GM21786 (cell line): ENCODE results near the gene CEP350.
A peak's percentile ranks its signal among the peaks of the same experiment; 100 is the strongest.

Source experiments
- ATAC-seq: cut with Tn5 transposase; IDR thresholded peaks from one replicate; pipeline ENCODE4 v1.9.1; 2021; ENCODE audit not compliant: unreplicated experiment

Gene CEP350

DNA sequence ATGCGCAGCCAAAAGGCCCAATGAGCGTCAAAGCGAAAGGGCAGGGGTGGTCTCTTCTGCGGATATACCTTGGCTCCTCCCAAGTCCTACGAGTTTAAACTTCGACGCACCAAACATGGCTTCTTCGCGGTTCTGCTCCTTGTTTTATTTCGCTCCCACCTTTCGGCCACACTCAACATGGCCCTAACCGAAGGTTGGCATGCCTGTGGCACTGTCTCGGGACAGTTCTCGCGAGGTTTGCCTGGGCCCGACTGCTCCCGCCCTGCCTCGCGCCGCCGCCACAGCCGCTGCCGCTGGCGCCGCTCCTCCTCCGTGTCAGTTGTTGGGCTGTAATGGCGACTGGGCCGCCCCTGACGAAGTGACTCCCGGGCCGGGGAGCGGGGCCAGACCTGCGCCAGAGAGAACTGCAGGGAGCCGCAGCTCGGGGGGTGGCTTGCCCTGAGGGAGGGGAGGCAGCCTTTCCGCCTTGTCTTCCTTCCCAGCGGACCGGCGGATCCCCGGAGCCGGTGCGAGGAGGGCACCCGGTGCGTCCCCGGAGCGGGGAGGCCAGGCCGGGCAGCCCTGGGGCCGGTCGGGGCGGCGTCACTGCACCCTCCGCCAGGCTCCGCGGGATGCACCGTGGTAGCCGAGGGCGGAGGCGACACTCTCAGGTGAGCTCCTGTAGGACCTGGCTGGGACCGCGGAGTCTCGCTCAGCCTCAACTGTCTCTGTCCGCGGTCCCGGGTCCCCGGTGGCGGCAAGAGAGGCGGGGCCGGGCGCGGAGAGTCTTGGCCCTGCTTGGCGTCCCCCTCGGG, at the start of gene CEP350:
CEP350 (plus strand) TSS at position 318 of the 794 bp plus-strand sequence. CDS start 31,372 bp downstream, outside the sequence.
- ATAC-seq, result peak; percentile 87

DNA sequence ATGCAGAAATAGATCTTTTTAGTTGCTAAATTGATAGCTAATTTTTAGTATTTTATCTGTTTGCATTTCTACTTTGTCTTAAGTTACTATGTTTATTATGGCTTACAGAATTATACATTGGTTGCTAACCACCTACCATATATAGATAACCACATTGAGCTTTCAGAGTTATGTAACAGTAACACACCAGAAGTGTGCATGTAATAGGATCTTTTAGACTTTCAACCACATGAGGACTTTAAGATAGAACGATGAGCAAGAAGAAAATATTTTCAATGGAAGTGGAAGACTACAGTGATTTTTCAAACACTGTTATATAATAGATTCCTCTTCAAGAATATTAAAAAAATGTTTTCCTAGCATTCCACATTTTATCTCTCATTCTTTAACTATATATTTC, 43.7 kb upstream of the CEP350 start:
- ATAC-seq, result no peak

- ATAC-seq, result no peak
Measured at GRCh38 chr1:179911812-179912211, 42.8 kb upstream of the CEP350 start.

DNA sequence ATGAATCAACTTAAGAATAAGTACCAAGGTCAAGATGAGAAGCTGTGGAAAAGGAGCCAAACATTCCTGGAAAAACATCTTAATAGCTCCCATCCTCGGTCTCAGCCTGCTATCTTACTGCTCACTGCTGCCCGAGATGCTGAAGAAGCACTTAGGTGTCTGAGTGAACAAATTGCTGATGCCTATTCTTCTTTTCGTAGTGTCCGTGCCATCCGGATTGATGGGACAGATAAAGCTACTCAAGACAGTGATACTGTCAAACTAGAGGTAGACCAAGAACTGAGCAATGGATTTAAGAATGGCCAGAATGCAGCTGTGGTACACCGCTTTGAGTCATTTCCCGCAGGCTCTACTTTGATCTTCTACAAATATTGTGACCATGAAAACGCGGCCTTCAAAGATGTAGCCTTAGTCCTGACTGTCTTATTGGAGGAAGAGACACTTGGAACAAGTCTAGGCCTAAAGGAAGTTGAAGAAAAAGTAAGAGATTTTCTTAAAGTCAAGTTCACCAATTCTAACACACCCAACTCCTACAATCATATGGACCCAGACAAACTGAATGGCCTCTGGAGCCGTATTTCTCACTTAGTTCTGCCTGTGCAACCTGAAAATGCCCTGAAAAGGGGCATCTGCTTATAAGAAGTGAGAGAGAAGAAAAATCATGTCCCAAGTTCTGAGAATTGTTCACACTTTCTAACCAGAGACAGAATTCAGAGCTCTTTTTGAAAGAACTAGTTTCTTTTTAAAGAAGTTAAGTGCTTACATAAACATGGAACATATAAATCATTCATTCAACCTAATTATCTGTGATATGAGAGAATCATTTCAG, 36.8 kb upstream of the CEP350 start:
- no peak for ATAC-seq

DNA sequence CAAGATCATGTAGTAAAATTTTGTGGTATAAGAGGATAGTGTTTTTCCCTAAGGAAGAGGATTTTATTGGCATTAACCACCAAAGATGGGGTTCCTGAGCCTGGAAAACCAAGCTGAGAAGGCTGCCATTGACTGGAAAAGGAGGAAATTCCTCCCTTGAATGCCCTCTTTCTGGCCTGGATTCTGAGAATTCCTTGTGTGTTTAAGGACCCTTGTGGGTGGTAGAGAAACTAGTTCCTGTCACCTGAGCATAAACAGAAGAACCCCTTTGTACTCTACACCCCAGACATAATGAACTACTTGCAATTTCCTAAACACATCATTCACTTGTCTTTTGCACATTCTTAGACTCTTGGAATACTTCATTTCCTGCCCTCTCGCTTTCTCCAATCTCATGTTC, 33.1 kb upstream of the CEP350 start:
- no peak for ATAC-seq

DNA sequence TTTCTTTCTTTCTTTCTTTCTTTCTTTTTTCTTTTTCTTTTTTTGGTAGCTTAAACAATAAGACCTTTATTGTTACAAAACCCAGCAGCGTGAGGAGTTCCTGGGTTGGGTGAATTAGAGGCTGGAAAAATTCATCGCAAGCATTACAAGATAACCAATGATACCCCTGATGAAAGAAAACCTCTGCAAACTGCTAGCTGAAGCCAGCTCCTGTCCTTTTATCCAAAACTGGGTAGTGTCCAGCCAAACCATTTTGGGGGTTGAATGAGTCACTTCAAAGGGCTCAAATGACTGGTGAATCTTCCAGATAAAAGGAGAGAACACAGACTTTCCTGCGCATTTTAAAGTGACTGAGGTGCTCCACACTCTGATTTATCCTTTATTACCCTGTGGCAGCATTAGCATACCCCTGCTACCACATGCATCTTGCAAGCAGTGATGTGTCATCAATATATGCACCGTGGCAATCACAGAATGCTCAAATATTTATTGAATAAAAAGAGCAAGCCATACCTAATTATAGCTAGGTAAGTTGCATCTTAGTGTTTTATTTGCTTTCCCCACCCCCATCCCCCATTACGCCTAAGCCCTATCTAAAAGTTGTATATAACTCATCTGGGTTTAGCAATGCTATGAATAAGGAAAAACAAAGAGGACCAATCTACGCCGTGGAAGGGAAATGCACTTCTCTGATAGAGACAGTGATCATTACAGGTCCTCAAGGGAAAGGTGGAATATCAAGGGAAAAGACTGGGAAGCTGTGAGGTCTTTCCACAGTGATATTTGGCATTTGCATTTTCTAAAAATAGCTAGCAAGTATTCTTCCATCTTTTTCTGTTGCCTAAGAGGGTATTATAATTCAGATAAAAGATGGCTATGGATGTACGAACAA, 32.4 kb upstream of the CEP350 start:
- no peak for ATAC-seq

DNA sequence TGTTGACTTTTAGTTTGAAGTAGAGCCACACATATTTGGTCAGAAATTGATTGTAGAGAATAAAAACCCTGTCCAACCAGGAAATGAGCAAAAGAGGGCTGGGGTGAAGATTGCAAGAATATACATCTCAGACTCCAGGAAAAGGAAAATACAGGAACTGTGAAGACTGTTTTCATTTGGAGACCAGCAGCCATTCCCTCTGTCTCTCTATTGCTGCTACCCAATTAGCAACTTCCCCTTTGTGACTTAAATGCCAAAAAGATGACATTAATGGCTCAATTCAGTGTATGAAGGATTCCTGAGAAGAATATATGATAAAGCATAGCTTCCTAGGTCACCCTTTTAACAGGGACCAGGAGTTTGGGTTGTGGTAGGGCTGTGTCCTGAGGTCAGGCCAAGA, 31.6 kb upstream of the CEP350 start:
- no peak for ATAC-seq

GRCh38 chr1:179924268-179924667, 30.3 kb upstream of the CEP350 start:
- no peak for ATAC-seq

- no peak for ATAC-seq
Measured at GRCh38 chr1:179925302-179925701, 29.3 kb upstream of the CEP350 start.

- no peak for ATAC-seq
Measured at GRCh38 chr1:179925922-179926849, 28.4 kb upstream of the CEP350 start.

DNA sequence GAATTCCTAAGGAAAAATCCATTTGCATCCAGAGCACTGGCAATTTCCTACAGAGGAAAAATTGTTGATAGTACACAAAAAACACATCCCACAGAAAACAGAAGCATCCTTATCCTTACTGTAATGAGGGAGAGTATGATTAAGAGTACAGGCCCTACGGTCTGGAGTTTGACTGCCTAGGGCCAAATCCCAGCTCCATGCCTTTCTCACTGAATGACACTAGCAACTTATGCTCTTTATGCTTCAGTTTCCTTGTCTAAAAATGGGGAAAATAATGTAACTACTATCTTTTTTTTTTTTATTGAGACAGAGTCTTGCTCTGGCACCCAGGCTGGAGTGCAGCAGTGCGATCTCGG, 27.8 kb upstream of the CEP350 start:
- no peak for ATAC-seq

DNA sequence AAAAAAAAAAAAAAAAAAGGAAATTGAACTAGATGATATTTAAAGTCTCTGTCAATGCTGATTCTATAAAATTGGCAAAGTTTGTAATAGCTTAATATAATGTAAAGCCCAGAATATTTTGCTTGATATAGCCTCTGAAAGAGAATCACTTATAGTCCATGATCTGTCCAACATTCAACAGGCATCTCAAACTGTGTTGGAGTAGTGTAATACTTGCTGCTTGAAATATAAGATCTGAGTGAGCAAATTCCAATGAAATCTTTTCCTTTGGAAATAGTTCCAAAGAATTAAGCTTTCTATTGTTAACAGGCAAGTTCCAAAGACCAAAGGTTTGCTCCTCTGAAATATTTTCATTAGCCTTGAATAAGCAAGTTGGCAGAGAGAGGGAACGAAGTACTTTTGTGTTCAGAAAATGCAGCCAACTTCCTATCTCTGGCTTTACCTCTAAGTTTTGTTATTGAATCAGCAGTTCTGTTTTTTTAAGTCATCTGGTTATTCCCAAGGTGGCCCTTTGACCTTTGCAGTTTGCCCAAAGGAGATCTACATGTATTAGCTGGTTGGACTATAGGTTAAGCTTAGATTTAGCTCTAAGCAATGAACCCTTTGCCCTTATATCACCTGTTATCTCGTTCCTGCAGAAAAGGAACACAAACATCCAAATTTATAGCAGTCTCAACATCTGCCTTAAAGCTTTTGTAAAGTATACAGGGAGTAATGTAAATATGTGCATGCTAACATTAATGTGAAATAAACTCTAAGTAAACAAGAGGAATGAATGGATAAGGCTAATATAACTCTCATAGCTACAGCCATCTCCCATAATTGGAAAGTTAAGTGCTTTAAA, 24.4 kb upstream of the CEP350 start:
- ATAC-seq, result no peak

DNA sequence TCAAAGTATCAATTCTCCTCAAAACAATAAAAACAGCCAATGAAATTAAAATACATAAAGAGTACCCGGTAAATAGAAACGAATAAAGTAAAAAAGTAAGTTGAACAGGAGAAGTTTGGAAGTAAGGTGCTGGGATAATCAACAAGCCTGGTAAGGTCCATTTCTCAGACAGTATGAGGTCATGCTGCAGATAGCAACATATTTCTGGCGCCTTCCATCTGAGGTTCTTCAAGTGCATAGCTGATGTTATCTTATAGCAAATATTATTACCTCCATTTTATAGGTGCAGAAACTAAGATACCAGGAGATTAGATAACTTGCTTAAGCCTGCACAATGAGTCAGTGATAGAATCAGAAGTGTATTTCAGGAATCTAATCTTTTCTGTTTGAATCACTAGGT, 23.7 kb upstream of the CEP350 start:
- no peak for ATAC-seq

DNA sequence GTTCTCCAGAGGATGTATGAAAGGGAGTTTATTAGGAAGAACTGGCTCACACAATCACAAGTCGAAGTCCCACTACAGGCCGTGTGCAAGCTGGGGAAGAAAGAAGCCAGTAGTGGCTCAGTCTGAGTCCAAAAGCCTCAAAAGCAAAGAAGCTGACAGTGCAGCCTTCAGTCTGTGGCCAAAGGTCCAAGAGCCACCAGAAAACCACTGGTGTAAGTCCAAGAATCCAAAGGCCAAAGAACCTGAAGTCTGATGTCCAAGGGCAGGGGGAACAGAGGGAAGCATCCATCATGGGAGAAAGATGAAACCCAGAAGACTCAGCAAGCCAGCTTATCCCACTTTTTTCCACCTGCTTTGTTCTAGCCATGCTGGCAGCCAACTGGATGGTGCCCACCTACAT, 21.4 kb upstream of the CEP350 start:
- ATAC-seq, result no peak

- no peak for ATAC-seq
Measured at GRCh38 chr1:179935909-179936496, 18.6 kb upstream of the CEP350 start.

DNA sequence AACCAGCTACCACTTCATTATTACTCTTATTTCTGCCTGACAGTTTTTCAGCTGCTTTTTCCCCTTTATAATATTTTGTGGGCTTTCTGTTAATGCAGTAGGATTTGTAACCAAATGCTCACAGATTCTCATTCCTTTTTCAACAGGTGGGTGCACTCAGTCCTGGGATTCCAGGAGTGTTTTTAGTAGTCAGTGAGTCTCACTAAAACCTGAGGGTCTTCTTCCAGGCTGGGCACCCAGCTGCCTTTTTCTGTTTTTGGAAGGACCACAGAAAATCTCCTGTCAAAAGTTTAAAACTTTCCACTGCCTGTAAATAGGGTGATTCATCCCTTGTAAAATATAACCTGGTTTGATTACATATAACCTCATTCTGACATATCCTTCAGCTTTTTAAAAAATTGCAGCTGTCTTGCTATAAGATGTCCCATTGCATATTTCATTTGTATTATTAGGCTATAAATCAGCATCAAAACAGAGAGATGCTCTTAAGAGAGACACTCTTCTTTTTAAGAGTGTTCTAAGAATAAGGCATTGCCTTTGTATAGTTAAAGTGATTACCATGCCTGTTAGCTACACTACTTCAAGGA, 16.8 kb upstream of the CEP350 start:
- no peak for ATAC-seq

GRCh38 chr1:179938752-179939151, 15.9 kb upstream of the CEP350 start:
- no peak for ATAC-seq

DNA sequence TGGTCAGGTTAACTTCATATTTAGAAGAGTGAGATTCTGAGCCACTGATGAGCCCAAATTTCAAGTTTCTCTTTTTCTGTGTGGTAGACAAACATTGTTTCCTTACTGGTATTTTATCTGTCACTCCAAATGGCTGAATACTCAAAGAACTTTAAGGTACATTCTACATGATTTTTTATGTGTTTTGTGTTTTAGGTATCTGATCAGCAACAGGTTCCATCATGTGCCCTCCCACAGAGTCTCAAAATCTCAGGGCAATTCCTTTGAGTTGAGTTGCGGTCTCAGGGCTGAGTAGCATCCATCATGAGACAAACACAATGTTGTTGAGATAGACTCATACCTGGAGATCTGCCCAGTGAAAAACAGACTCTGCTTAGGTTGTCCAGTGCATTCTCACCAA, 14.7 kb upstream of the CEP350 start:
- no peak for ATAC-seq

GRCh38 chr1:179941454-179941853, 13.2 kb upstream of the CEP350 start:
- no peak for ATAC-seq
